ENCODE data around the gene SUGP2. TPM values are rescaled to one million over a fixed set of nuclear protein-coding genes. Genes with fewer than 3 reads are reported as not detected.

Gene SUGP2
- 129 and 140 TPM in 2 replicates for total RNA-seq

- Mint-ChIP-seq H3K4me1 (ENCODE audit: low read depth) (peaks cover 26% of the 10 kb centered on the region), H3K27ac (peak within 1 kb of the TSS; percentile 92), H3K36me3 (ENCODE audit: low read depth) (peaks cover 49% of the 10 kb centered on the region), H3K9me3 (no peaks in the 10 kb centered on the region), H3K4me3 (ENCODE audit: low read depth) (peak within 1 kb of the TSS; percentile 90), H3K27me3 (ENCODE audit: low read depth) (no peaks in the 10 kb centered on the region)
- intact Hi-C loops (cut with micrococcal nuclease): loop anchor here (1.0 to 5.0 kb wide), 3 partner anchors 29 to 159 kb away; partner anchors contain the start of genes BORCS8, RFXANK and SLC25A42
- DNase-seq (ENCODE audit: low spot score): peak; percentile 89
These were observed at the start of gene SUGP2, which contains the start of gene ARMC6 for GRCh38 chr19:19033426-19034203. TSS of gene SUGP2 (minus strand) at chr19:19033517. CDS start at chr19:19031071, 2,446 bp downstream. TSS of gene ARMC6 (plus strand) at chr19:19033603. CDS start at chr19:19034210, 607 bp downstream.

GRCh38 chr19:19081642-19082151 lies 48.4 kb upstream of the SUGP2 start:
- Mint-ChIP-seq H3K4me3 (ENCODE audit: low read depth) (no peak overlapping the region), H3K27me3 (ENCODE audit: low read depth) (no peaks in the 10 kb centered on the region)
- intact Hi-C loops (cut with micrococcal nuclease): no loop called here

GRCh38 chr19:19079571-19079970 lies 46.3 kb upstream of the SUGP2 start:
- Mint-ChIP-seq H3K4me1 (ENCODE audit: low read depth) (no peaks in the 10 kb centered on the region), H3K36me3 (ENCODE audit: low read depth) (no peaks in the 10 kb centered on the region), H3K9me3 (no peaks in the 10 kb centered on the region), H3K27ac (no peak overlapping the region), H3K4me3 (ENCODE audit: low read depth) (no peak overlapping the region), H3K27me3 (ENCODE audit: low read depth) (no peaks in the 10 kb centered on the region)
- intact Hi-C loops (cut with micrococcal nuclease): no loop called here
- no peak for DNase-seq (ENCODE audit: low spot score)

More at GRCh38 chr19:19081642-19082151, 48.4 kb upstream of the SUGP2 start:
- H3K36me3 Mint-ChIP-seq (ENCODE audit: low read depth): no peaks in the 10 kb centered on the region
- no peaks in the 10 kb centered on the region for H3K9me3 Mint-ChIP-seq
- DNase-seq (ENCODE audit: low spot score): no peak
- H3K4me1 Mint-ChIP-seq (ENCODE audit: low read depth): no peaks in the 10 kb centered on the region
- no peak overlapping the region for H3K27ac Mint-ChIP-seq

GRCh38 chr19:19078801-19079200 lies 45.5 kb upstream of the SUGP2 start:
- intact Hi-C loops (cut with micrococcal nuclease): no loop called here
- Mint-ChIP-seq H3K4me1 (ENCODE audit: low read depth) (no peaks in the 10 kb centered on the region), H3K36me3 (ENCODE audit: low read depth) (no peaks in the 10 kb centered on the region), H3K9me3 (no peaks in the 10 kb centered on the region), H3K27ac (no peak overlapping the region), H3K4me3 (ENCODE audit: low read depth) (no peak overlapping the region), H3K27me3 (ENCODE audit: low read depth) (no peaks in the 10 kb centered on the region)
- no peak for DNase-seq (ENCODE audit: low spot score)

- H3K27me3 Mint-ChIP-seq (ENCODE audit: low read depth): no peaks in the 10 kb centered on the region
- H3K4me1 Mint-ChIP-seq (ENCODE audit: low read depth): no peaks in the 10 kb centered on the region
- H3K9me3 Mint-ChIP-seq: no peaks in the 10 kb centered on the region
- intact Hi-C loops (cut with micrococcal nuclease): no loop called here
- no peak overlapping the region for H3K4me3 Mint-ChIP-seq (ENCODE audit: low read depth)
- H3K27ac Mint-ChIP-seq: no peak overlapping the region
- no peak for DNase-seq (ENCODE audit: low spot score)
- no peaks in the 10 kb centered on the region for H3K36me3 Mint-ChIP-seq (ENCODE audit: low read depth)
These were observed 43.8 kb upstream of the SUGP2 start for GRCh38 chr19:19077103-19077502.

- H3K27me3 Mint-ChIP-seq (ENCODE audit: low read depth): no peaks in the 10 kb centered on the region
- no peak overlapping the region for H3K4me3 Mint-ChIP-seq (ENCODE audit: low read depth)
- H3K9me3 Mint-ChIP-seq: no peaks in the 10 kb centered on the region
- intact Hi-C loops (cut with micrococcal nuclease): no loop called here
- H3K27ac Mint-ChIP-seq: no peak overlapping the region
- no peaks in the 10 kb centered on the region for H3K36me3 Mint-ChIP-seq (ENCODE audit: low read depth)
- DNase-seq (ENCODE audit: low spot score): no peak
- H3K4me1 Mint-ChIP-seq (ENCODE audit: low read depth): no peaks in the 10 kb centered on the region
These were observed 43.2 kb upstream of the SUGP2 start for GRCh38 chr19:19076476-19076875.

GRCh38 chr19:19075126-19075525 lies 41.8 kb upstream of the SUGP2 start:
- Mint-ChIP-seq H3K27me3 (ENCODE audit: low read depth) (no peaks in the 10 kb centered on the region), H3K4me3 (ENCODE audit: low read depth) (no peak overlapping the region), H3K9me3 (no peaks in the 10 kb centered on the region), H3K27ac (no peak overlapping the region), H3K4me1 (ENCODE audit: low read depth) (no peaks in the 10 kb centered on the region), H3K36me3 (ENCODE audit: low read depth) (no peaks in the 10 kb centered on the region)
- intact Hi-C loops (cut with micrococcal nuclease): no loop called here
- DNase-seq (ENCODE audit: low spot score): no peak

- H3K36me3 Mint-ChIP-seq (ENCODE audit: low read depth): no peaks in the 10 kb centered on the region
- H3K9me3 Mint-ChIP-seq: no peaks in the 10 kb centered on the region
- intact Hi-C loops (cut with micrococcal nuclease): no loop called here
- no peak for DNase-seq (ENCODE audit: low spot score)
- H3K27ac Mint-ChIP-seq: no peak overlapping the region
- H3K4me3 Mint-ChIP-seq (ENCODE audit: low read depth): no peak overlapping the region
- no peaks in the 10 kb centered on the region for H3K27me3 Mint-ChIP-seq (ENCODE audit: low read depth)
- no peaks in the 10 kb centered on the region for H3K4me1 Mint-ChIP-seq (ENCODE audit: low read depth)
These were observed 41.0 kb upstream of the SUGP2 start for GRCh38 chr19:19074196-19074882.

GRCh38 chr19:19071897-19072296 lies 38.6 kb upstream of the SUGP2 start:
- H3K9me3 Mint-ChIP-seq: no peaks in the 10 kb centered on the region
- no peaks in the 10 kb centered on the region for H3K36me3 Mint-ChIP-seq (ENCODE audit: low read depth)
- peaks cover 3% of the 10 kb centered on the region for H3K4me1 Mint-ChIP-seq (ENCODE audit: low read depth)
- H3K4me3 Mint-ChIP-seq (ENCODE audit: low read depth): no peak overlapping the region
- no peak overlapping the region for H3K27ac Mint-ChIP-seq
- no peak for DNase-seq (ENCODE audit: low spot score)
- intact Hi-C loops (cut with micrococcal nuclease): no loop called here
- no peaks in the 10 kb centered on the region for H3K27me3 Mint-ChIP-seq (ENCODE audit: low read depth)

- Mint-ChIP-seq H3K9me3 (no peaks in the 10 kb centered on the region), H3K27me3 (ENCODE audit: low read depth) (no peaks in the 10 kb centered on the region), H3K27ac (no peak overlapping the region), H3K4me1 (ENCODE audit: low read depth) (peaks cover 16% of the 10 kb centered on the region), H3K4me3 (ENCODE audit: low read depth) (no peak overlapping the region), H3K36me3 (ENCODE audit: low read depth) (no peaks in the 10 kb centered on the region)
- no peak for DNase-seq (ENCODE audit: low spot score)
- intact Hi-C loops (cut with micrococcal nuclease): no loop called here
These were observed 35.6 kb upstream of the SUGP2 start for GRCh38 chr19:19068659-19069654.

- peaks cover 2% of the 10 kb centered on the region for H3K36me3 Mint-ChIP-seq (ENCODE audit: low read depth)
- H3K27me3 Mint-ChIP-seq (ENCODE audit: low read depth): no peaks in the 10 kb centered on the region
- peaks cover 22% of the 10 kb centered on the region for H3K4me1 Mint-ChIP-seq (ENCODE audit: low read depth)
- no peak for DNase-seq (ENCODE audit: low spot score)
- intact Hi-C loops (cut with micrococcal nuclease): no loop called here
- no peak overlapping the region for H3K4me3 Mint-ChIP-seq (ENCODE audit: low read depth)
- H3K9me3 Mint-ChIP-seq: no peaks in the 10 kb centered on the region
- no peak overlapping the region for H3K27ac Mint-ChIP-seq
These were observed 34.2 kb upstream of the SUGP2 start for GRCh38 chr19:19067276-19068072.

Measured in activated T-helper 2 cell treated with anti-CD3 and anti-CD28 coated beads, Interferon-gamma antibody, Interleukin-2, Interleukin-4, amounts not matched to agents 10 μg/mL and 5 μg/mL and 100 μg/mL, durations not matched to agents 14 hours and 24 hours and 36 hours (primary cell).